DOHH2 (cell line): Measurements from ENCODE around the gene CERS6.

Experiments
- H3F3A ChIP-seq: fragments of 200-600 bp; sonication (generic), shearing (Covaris generic); 2 replicates; pipeline ENCODE4 v1.6.0; 2016; ENCODE audit warnings: antibody characterized with exemption, mild to moderate bottlenecking; ENCODE audit not compliant: control insufficient read depth, insufficient read depth
- H3K27ac ChIP-seq: fragments of 200-600 bp; sonication (generic); 2 replicates; pipeline ENCODE4 v1.5.1; 2014; ENCODE audit warnings: low read depth, mild to moderate bottlenecking, low read length, moderate library complexity
- H3K27me3 ChIP-seq: fragments of 200-600 bp; sonication (generic); 2 replicates; pipeline ENCODE4 v1.6.1; 2014; ENCODE audit warnings: mild to moderate bottlenecking, low read length, mixed read lengths; ENCODE audit not compliant: control insufficient read depth
- H3K36me3 ChIP-seq: fragments of 200-600 bp; sonication (generic); 2 replicates; pipeline ENCODE4 v1.6.1; 2014; ENCODE audit warnings: mild to moderate bottlenecking, low read length, moderate library complexity, mixed read lengths; ENCODE audit not compliant: control insufficient read depth
- H3K4me1 ChIP-seq: fragments of 200-600 bp; sonication (generic); 2 replicates; pipeline ENCODE4 v1.6.1; 2014; ENCODE audit warnings: mild to moderate bottlenecking, low read length, mixed read lengths; ENCODE audit not compliant: control insufficient read depth
- H3K4me2 ChIP-seq: fragments of 200-600 bp; sonication (generic); 2 replicates; pipeline ENCODE4 v1.6.0; 2014; ENCODE audit warnings: mild to moderate bottlenecking, low read length, moderate library complexity
- H3K4me3 ChIP-seq: fragments of 200-600 bp; sonication (generic); 2 replicates; pipeline ENCODE4 v1.5.1; 2014; ENCODE audit warnings: mild to moderate bottlenecking, low read length, mixed read lengths
- H3K79me2 ChIP-seq: fragments of 200-600 bp; sonication (generic); 2 replicates; pipeline ENCODE4 v1.6.1; 2014; ENCODE audit warnings: mild to moderate bottlenecking, low read length, mixed read lengths; ENCODE audit not compliant: control insufficient read depth
- H3K9me2 ChIP-seq: fragments of 200-600 bp; sonication (generic); replicated peaks from 2 replicates; pipeline ENCODE4 v1.6.1; 2014; ENCODE audit warnings: mild to moderate bottlenecking, low read length, mixed read lengths; ENCODE audit not compliant: control insufficient read depth
- H3K9me3 ChIP-seq: fragments of 200-600 bp; sonication (generic); 2 replicates; pipeline ENCODE4 v1.6.1; 2014; ENCODE audit warnings: antibody characterized with exemption, low read length, mixed read lengths; ENCODE audit not compliant: control insufficient read depth, insufficient read depth
- H4K20me1 ChIP-seq: fragments of 200-600 bp; sonication (generic); 2 replicates; pipeline ENCODE4 v1.6.0; 2014; ENCODE audit warnings: low read depth, mild to moderate bottlenecking, antibody characterized with exemption, low read length, moderate library complexity; ENCODE audit not compliant: control insufficient read depth, insufficient read depth
- CTCF ChIP-seq: fragments of 200-600 bp; sonication (generic); IDR thresholded peaks from one replicate; pipeline ENCODE4 v1.5.1; 2014; ENCODE audit warnings: antibody characterized with exemption, mild to moderate bottlenecking, low read depth, low read length; ENCODE audit not compliant: poor library complexity, severe bottlenecking
- EZH2phosphoT487 ChIP-seq: fragments of 200-600 bp; sonication (generic); IDR thresholded peaks from 2 replicates; pipeline ENCODE4 v1.6.1; 2017; ENCODE audit warnings: borderline replicate concordance, mild to moderate bottlenecking, antibody characterized with exemption, low read length, moderate library complexity, mixed read lengths

Gene CERS6

GRCh38 chr2:168639018-168639417 lies 182.9 kb downstream of the CERS6 start:
- H3K27ac ChIP-seq: no peak overlapping the region
- no peak for TF ChIP-seq CTCF
- no peak for TF ChIP-seq EZH2phosphoT487
- H3K79me2 ChIP-seq: no peaks in the 10 kb centered on the region
- peaks cover 5% of the 10 kb centered on the region; the same call in 1 of the 2 replicates for H3K27me3 ChIP-seq
- H3K4me3 ChIP-seq: no peak overlapping the region
- no peaks in the 10 kb centered on the region for H3K9me2 ChIP-seq
- H3K4me2 ChIP-seq: no peak overlapping the region
- no peaks in the 10 kb centered on the region for H3K36me3 ChIP-seq
- no peaks in the 10 kb centered on the region for H3F3A ChIP-seq
- H4K20me1 ChIP-seq: no peaks in the 10 kb centered on the region
- H3K4me1 ChIP-seq: no peaks in the 10 kb centered on the region
- no peaks in the 10 kb centered on the region for H3K9me3 ChIP-seq

GRCh38 chr2:168639441-168639898 lies 183.4 kb downstream of the CERS6 start:
- Histone ChIP-seq H3F3A (no peaks in the 10 kb centered on the region), H3K27me3 (peaks cover 5% of the 10 kb centered on the region; the same call in 1 of the 2 replicates), H4K20me1 (no peaks in the 10 kb centered on the region), H3K79me2 (no peaks in the 10 kb centered on the region), H3K9me2 (no peaks in the 10 kb centered on the region), H3K9me3 (no peaks in the 10 kb centered on the region), H3K4me1 (no peaks in the 10 kb centered on the region), H3K4me2 (no peak overlapping the region), H3K27ac (no peak overlapping the region), H3K4me3 (no peak overlapping the region), H3K36me3 (no peaks in the 10 kb centered on the region)
- TF ChIP-seq EZH2phosphoT487: no peak

- Histone ChIP-seq H3K9me3 (no peaks in the 10 kb centered on the region), H3K36me3 (no peaks in the 10 kb centered on the region), H3K27me3 (peaks cover 3% of the 10 kb centered on the region; the same call in 1 of the 2 replicates), H3K9me2 (no peaks in the 10 kb centered on the region), H3K79me2 (no peaks in the 10 kb centered on the region), H3K27ac (no peak overlapping the region), H4K20me1 (no peaks in the 10 kb centered on the region), H3K4me2 (no peak overlapping the region), H3F3A (no peaks in the 10 kb centered on the region), H3K4me3 (no peak overlapping the region), H3K4me1 (no peaks in the 10 kb centered on the region)
- TF ChIP-seq CTCF (no peak), EZH2phosphoT487 (no peak)
Observed at GRCh38 chr2:168640039-168640438, 184.0 kb downstream of the CERS6 start.

- no peaks in the 10 kb centered on the region for H4K20me1 ChIP-seq
- H3K4me2 ChIP-seq: no peak overlapping the region
- no peaks in the 10 kb centered on the region for H3K4me1 ChIP-seq
- H3K27me3 ChIP-seq: no peaks in the 10 kb centered on the region; the same call in 1 of the 2 replicates
- H3K36me3 ChIP-seq: no peaks in the 10 kb centered on the region
- H3K27ac ChIP-seq: no peak overlapping the region
- H3F3A ChIP-seq: no peaks in the 10 kb centered on the region
- H3K9me2 ChIP-seq: no peaks in the 10 kb centered on the region
- no peak overlapping the region for H3K4me3 ChIP-seq
- TF ChIP-seq EZH2phosphoT487 (no peak), CTCF (no peak)
- no peaks in the 10 kb centered on the region for H3K9me3 ChIP-seq
- no peaks in the 10 kb centered on the region for H3K79me2 ChIP-seq
Observed at GRCh38 chr2:168641636-168642035, 185.6 kb downstream of the CERS6 start.
